Sigmoid colon (tissue), 7 donors: ENCODE data around the gene C2orf42. TPM values are rescaled to one million over a fixed set of nuclear protein-coding genes. Genes with fewer than 3 reads are reported as not detected.
"Not testable (repeated sequence)": the region's sequence is repeated elsewhere in the genome, so short reads cannot be mapped to it uniquely, and the experiment has no call there.

Source experiments
- DNase-seq: peaks from one replicate; pipeline ENCODE4 v3.0.0-alpha.2; 2019
- H3K27ac ChIP-seq, 4 donors: fragments of 200-600 bp; sonication (generic); one replicate each; pipeline ENCODE4 v1.5.1; 2016 to 2019; ENCODE audit warnings: mild to moderate bottlenecking in 1 of 4
- H3K27me3 ChIP-seq, 3 donors: fragments of 200-600 bp; sonication (generic); one replicate each; pipeline ENCODE4 v1.5.1; 2019; ENCODE audit warnings: mild to moderate bottlenecking in 1 of 3
- H3K36me3 ChIP-seq, 4 donors: fragments of 200-600 bp; sonication (generic); one replicate each; pipeline ENCODE4 v1.5.1; 2016 to 2019
- H3K4me1 ChIP-seq, 4 donors: fragments of 200-600 bp; sonication (generic); one replicate each; pipeline ENCODE4 v1.5.1; 2017 to 2019
- H3K4me3 ChIP-seq, 4 donors: fragments of 200-600 bp; sonication (generic); one replicate each; pipeline ENCODE4 v1.5.1; 2017 to 2019; ENCODE audit warnings: mild to moderate bottlenecking in 2 of 4, moderate library complexity in 1 of 4
- H3K9me3 ChIP-seq, 4 donors: fragments of 200-600 bp in 3 of 4; sonication (generic) in 3 of 4; one replicate each; pipeline versions ENCODE4 v1.5.1 to v1.6.1; 2013 to 2019
- CTCF ChIP-seq, 4 experiments: fragments of 450-650 bp in 3 of 4; fragments of 200-600 bp in 1 of 4; IDR thresholded peaks; one replicate each; pipeline ENCODE4 v1.5.1; 2016 to 2019; ENCODE audit warnings: antibody characterized with exemption in 4 of 4, mild to moderate bottlenecking in 3 of 4, moderate library complexity in 2 of 4
- EP300 ChIP-seq, 4 donors: sonication (generic); formaldehyde crosslinking; IDR thresholded peaks; one replicate each; pipeline ENCODE4 v1.6.1; 2017; ENCODE audit warnings: antibody characterized with exemption in 4 of 4
- POLR2A ChIP-seq, 2 donors: fragments of 450-650 bp; IDR thresholded peaks; one replicate each; pipeline ENCODE4 v1.6.1; 2016; ENCODE audit warnings: antibody characterized with exemption in 2 of 2, mild to moderate bottlenecking in 2 of 2, moderate library complexity in 2 of 2
- POLR2AphosphoS5 ChIP-seq, 4 donors: sonication (generic); formaldehyde crosslinking; IDR thresholded peaks; one replicate each; pipeline ENCODE4 v1.6.1; 2017; ENCODE audit warnings: antibody characterized with exemption in 4 of 4
- WGBS, 2 donors: extraction: QIAGEN DNeasy Blood & Tissue Kit; methylation state at CpG; one replicate each; pipeline ENCODE4 v1.1.7; 2013; 5-methylcytosine and 5-hydroxymethylcytosine counted together
- intact Hi-C: fragments of 100-400 bp; cut with DNase I; formaldehyde crosslinking; loops from one replicate; pipeline ENCODE4 v1.15.1; 2023
- polyA plus RNA-seq, 3 donors: library from polyadenylated mRNA; stranded (reverse); fragments of 200-250 nt; gene quantifications; one replicate each; pipeline ENCODE4 v1.2.3, GENCODE V29; 2013
- total RNA-seq, 4 donors: library from RNA; depleted of rRNA; stranded (reverse); fragments of >200 nt; gene quantifications; one replicate each; pipeline ENCODE4 v1.1.0, GENCODE V29; 2016
- donor health status: healthy with polysubstance abuse.
- donor health status: Bipolar disorder and iron deficiency.
- donor health status: healthy.

The C2orf42 gene
- total and polyA plus RNA-seq, 7 donors = 5.1 to 24.3 (median 8.8) TPM

GRCh38 chr2:70141212-70141901 lies 49.5 kb downstream of the C2orf42 start:
- Histone ChIP-seq H3K27me3 (no peaks in the 10 kb centered on the region), H3K4me1 (peaks cover 0 to 26% (median 20%) of the 10 kb centered on the region in 4 donors), H3K9me3 (no peaks in the 10 kb centered on the region), H3K4me3 (peak overlapping the region; percentile 56 to 78 (median 72)), H3K27ac (peak overlapping the region; percentile 97 to 100 (median 99)), H3K36me3 (no peaks in the 10 kb centered on the region)
- DNase-seq = peak; percentile 74
- 39 to 41% methylated on average over 14 of the region's 14 CpGs for WGBS, 2 donors
- intact Hi-C loops = loop anchor here (10.0 kb wide), 1 partner anchor 317 kb away; the partner anchor contains the start of gene GMCL1
- TF ChIP-seq POLR2AphosphoS5 (IDR thresholded peaks at IDR 0.05) (peak; percentile 19 to 63 (median 60)), CTCF (IDR thresholded peaks at IDR 0.05) (peak in 2 of 4 experiments; percentile 26 to 38), POLR2A (IDR thresholded peaks at IDR 0.05) (peak; percentile 6 to 37), EP300 (IDR thresholded peaks at IDR 0.05) (no peak)

- H3K36me3 ChIP-seq = no peaks in the 10 kb centered on the region
- H3K27me3 ChIP-seq = no peaks in the 10 kb centered on the region
- no peaks in the 10 kb centered on the region for H3K9me3 ChIP-seq
- TF ChIP-seq POLR2AphosphoS5 (IDR thresholded peaks at IDR 0.05) (no peak), CTCF (IDR thresholded peaks at IDR 0.05) (peak in 1 of 4 experiments; percentile 23)
- peaks cover 0 to 30% (median 22%) of the 10 kb centered on the region in 4 donors for H3K4me1 ChIP-seq
- no peak overlapping the region for H3K4me3 ChIP-seq
- no peak for DNase-seq
- WGBS, 2 donors = 72 to 73% methylated on average over 5 of the region's 5 CpGs
- H3K27ac ChIP-seq = peak overlapping the region; percentile 97 to 100 (median 99)
- intact Hi-C loops = loop anchor here (10.0 kb wide), 1 partner anchor 316 kb away; the partner anchor contains the start of gene GMCL1
Measured at GRCh38 chr2:70140791-70141211, 50.0 kb downstream of the C2orf42 start.

- H3K9me3 ChIP-seq, H3K4me3 ChIP-seq, H3K27me3 ChIP-seq, H3K36me3 ChIP-seq, intact Hi-C loops, DNase-seq: not testable (repeated sequence)
- Histone ChIP-seq H3K4me1 (peaks cover 0 to 42% (median 33%) of the 10 kb centered on the region in 4 donors), H3K27ac (peak overlapping the region; percentile 84 to 90 (median 89))
- WGBS, 2 donors = 81 to 87% methylated on average over 10 of the region's 10 CpGs
Measured at GRCh38 chr2:70134323-70134983, 56.4 kb downstream of the C2orf42 start.

DNA sequence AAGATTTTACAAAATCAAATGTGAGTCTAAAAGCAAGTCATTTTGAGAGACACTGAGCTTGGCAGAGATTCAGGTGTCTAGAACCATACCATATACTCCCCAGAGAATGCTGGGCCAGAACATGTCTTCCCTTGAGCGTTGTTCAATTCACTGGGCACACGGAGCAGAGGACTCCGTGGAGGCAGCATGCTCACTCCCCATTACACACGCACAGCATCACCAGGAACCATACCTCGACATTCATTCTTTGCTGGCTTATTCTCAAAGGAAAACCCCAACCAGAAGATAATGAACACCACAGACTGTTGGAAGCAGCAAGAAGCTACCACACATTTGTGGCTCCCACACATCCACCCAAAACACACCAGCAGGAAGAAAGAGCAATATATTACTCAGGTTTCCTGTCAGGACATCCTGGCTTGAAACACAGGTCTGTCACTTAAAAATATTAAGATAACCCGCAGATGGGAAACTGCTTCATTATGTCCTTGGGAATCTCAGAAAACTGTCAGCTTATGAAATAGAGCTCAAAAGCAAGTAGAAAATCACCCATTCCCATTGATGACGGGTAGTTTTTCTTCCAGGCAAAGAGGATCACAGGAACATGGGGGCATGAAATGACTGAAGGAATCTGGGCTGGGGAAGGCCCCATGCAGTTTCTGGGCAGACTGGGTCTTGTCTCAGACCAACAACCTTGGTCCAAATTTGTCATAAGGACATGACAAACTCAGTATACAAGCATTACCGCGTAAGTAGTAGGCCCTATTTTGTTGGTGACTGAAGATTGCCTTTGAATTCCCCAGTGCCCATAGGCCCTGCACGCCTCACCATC lies 57.1 kb downstream of the C2orf42 start:
- Histone ChIP-seq H3K27ac (peak overlapping the region; percentile 84 to 90 (median 89)), H3K4me3 (peak overlapping the region in 1 of 4 donors; percentile 38), H3K36me3 (no peaks in the 10 kb centered on the region), H3K4me1 (peaks cover 0 to 42% (median 33%) of the 10 kb centered on the region in 4 donors), H3K27me3 (no peaks in the 10 kb centered on the region), H3K9me3 (no peaks in the 10 kb centered on the region)
- TF ChIP-seq EP300 (IDR thresholded peaks at IDR 0.05) = no peak
- TF ChIP-seq POLR2A (IDR thresholded peaks at IDR 0.05) = no peak
- TF ChIP-seq CTCF (IDR thresholded peaks at IDR 0.05) = no peak
- no peak for TF ChIP-seq POLR2AphosphoS5 (IDR thresholded peaks at IDR 0.05)
- intact Hi-C loops = loop anchor here (2.0 kb wide), 1 partner anchor 47 kb away; the partner anchor contains the start of gene PCBP1
- no peak for DNase-seq
- 53 to 87% methylated on average over 10 of the region's 10 CpGs for WGBS, 2 donors
